H1 (cell line): ENCODE results near the gene OR51M1. TPM values are rescaled to one million over a fixed set of nuclear protein-coding genes. Genes with fewer than 3 reads are reported as not detected.

Experiments used
- CTCF ChIA-PET: fragments of 300-600 bp; sonication (Branson Sonifier 250); formaldehyde crosslinking; loops from one replicate; lab custom pipeline; 2021; ENCODE audit not compliant: partially characterized antibody; lab: Charles Lee
- POLR2A ChIA-PET: fragments of 300-600 bp; sonication (Branson Sonifier 250); formaldehyde crosslinking; loops from one replicate; lab custom pipeline; 2021; ENCODE audit warnings: inconsistent platforms; ENCODE audit not compliant: partially characterized antibody; lab: Charles Lee
- DNase-seq, 2 experiments: peaks; one replicate each; pipeline versions ENCODE4 v3.0.0 to v3.0.0-alpha.2; 2010 to 2022; ENCODE audit warnings: low spot score in 2 of 2, low read depth in 1 of 2, mixed read lengths in 1 of 2
- FAIRE-seq: peaks from 2 replicates; lab custom pipeline; 2011; peaks lifted over from hg19 to GRCh38; lab: Jason Lieb, UNC
- H2AFZ ChIP-seq: 2 replicates; pipeline ENCODE4 v1.8.1; 2012; ENCODE audit warnings: low read length, inconsistent platforms
- H2AK5ac ChIP-seq: 2 replicates; pipeline ENCODE4 v1.6.1; 2013; ENCODE audit warnings: low read depth, low read length
- H2BK120ac ChIP-seq: replicated peaks from 2 replicates; pipeline ENCODE3; 2013; ENCODE audit warnings: low read depth, low read length, inconsistent platforms
- H2BK12ac ChIP-seq: 2 replicates; pipeline ENCODE4 v1.6.1; 2013; ENCODE audit warnings: low read depth, low read length
- H2BK15ac ChIP-seq: 2 replicates; pipeline ENCODE4 v1.6.1; 2013; ENCODE audit warnings: low read length
- H2BK20ac ChIP-seq: 2 replicates; pipeline ENCODE4 v1.6.1; 2013; ENCODE audit warnings: low read length
- H2BK5ac ChIP-seq: 2 replicates; pipeline ENCODE4 v1.6.1; 2013; ENCODE audit warnings: low read depth, low read length
- H3K14ac ChIP-seq: 2 replicates; pipeline ENCODE4 v1.6.1; 2013; ENCODE audit warnings: inconsistent platforms; ENCODE audit not compliant: insufficient read length
- H3K18ac ChIP-seq: 2 replicates; pipeline ENCODE4 v1.6.1; 2013; ENCODE audit warnings: low read length; ENCODE audit errors: extremely low read depth
- H3K23ac ChIP-seq: 2 replicates; pipeline ENCODE4 v1.6.1; 2013; ENCODE audit warnings: inconsistent platforms; ENCODE audit not compliant: insufficient read length
- H3K23me2 ChIP-seq: 2 replicates; pipeline ENCODE4 v1.6.1; 2013; ENCODE audit warnings: low read depth, low read length
- H3K27ac ChIP-seq: 2 replicates; pipeline ENCODE4 v1.6.1; 2011; ENCODE audit warnings: low read depth, low read length, inconsistent platforms
- H3K27me3 ChIP-seq, 4 experiments: replicated peaks in 1 of 4; 1 replicate in 1 of 4; 2 replicates in 3 of 4; pipeline versions ENCODE4 v1.6.1 to v1.8.1; 2011 to 2013; ENCODE audit warnings: low read length in 3 of 4, mild to moderate bottlenecking in 3 of 4, inconsistent platforms in 2 of 4, mixed read lengths in 2 of 4, moderate library complexity in 1 of 4; ENCODE audit not compliant: control insufficient read depth in 3 of 4, insufficient read depth in 3 of 4; ENCODE audit errors: extremely low read depth in 1 of 4
- H3K36me3 ChIP-seq, 4 experiments: 2 replicates each; pipeline versions ENCODE4 v1.6.1 to v1.8.1; 2011 to 2013; ENCODE audit warnings: mild to moderate bottlenecking in 4 of 4, low read length in 3 of 4, moderate library complexity in 2 of 4, control low read depth in 1 of 4, inconsistent platforms in 1 of 4; ENCODE audit not compliant: insufficient read depth in 4 of 4, control insufficient read depth in 2 of 4
- H3K4ac ChIP-seq: replicated peaks from 2 replicates; pipeline ENCODE3; 2013; ENCODE audit warnings: low read length, low read depth, mixed read lengths, inconsistent platforms; ENCODE audit not compliant: insufficient read length
- H3K4me1 ChIP-seq, 4 experiments: replicated peaks in 1 of 4; 1 replicate in 1 of 4; 2 replicates in 3 of 4; pipeline versions ENCODE4 v1.6.1 to v1.8.1; 2011 to 2013; ENCODE audit warnings: low read length in 3 of 4, inconsistent platforms in 2 of 4, mixed read lengths in 1 of 4; ENCODE audit not compliant: insufficient read depth in 4 of 4, control insufficient read depth in 3 of 4
- H3K4me2 ChIP-seq, 2 experiments: 2 replicates each; pipeline versions ENCODE4 v1.6.1 to v1.8.1; 2011 to 2013; ENCODE audit warnings: low read depth in 2 of 2, low read length in 2 of 2, control low read depth in 1 of 2, inconsistent platforms in 1 of 2, mild to moderate bottlenecking in 1 of 2; ENCODE audit not compliant: insufficient read depth in 1 of 2
- H3K4me3 ChIP-seq, 4 experiments: fragments of 200-600, 300-600 bp in 1 of 4; sonication (generic), shearing (Covaris generic), sonication (Bioruptor Twin) in 1 of 4; 2 replicates each; pipeline versions ENCODE4 v1.5.1 to v1.8.1; 2011 to 2016; ENCODE audit warnings: low read length in 4 of 4, low read depth in 3 of 4, control low read depth in 2 of 4, inconsistent platforms in 2 of 4, mild to moderate bottlenecking in 2 of 4, mixed read lengths in 1 of 4, moderate library complexity in 1 of 4; ENCODE audit not compliant: insufficient read depth in 2 of 4; ENCODE audit errors: extremely low read depth in 1 of 4
- H3K56ac ChIP-seq: replicated peaks from 2 replicates; pipeline ENCODE3; 2013; ENCODE audit warnings: low read depth, mild to moderate bottlenecking, mixed read lengths, low read length, inconsistent platforms; ENCODE audit not compliant: insufficient read length
- H3K79me1 ChIP-seq: 2 replicates; pipeline ENCODE4 v1.6.1; 2013; ENCODE audit warnings: low read depth, low read length, control low read depth
- H3K79me2 ChIP-seq, 2 experiments: 2 replicates each; pipeline versions ENCODE4 v1.6.1 to v1.8.1; 2012 to 2013; ENCODE audit warnings: low read length in 2 of 2, mild to moderate bottlenecking in 2 of 2, inconsistent platforms in 1 of 2; ENCODE audit not compliant: insufficient read depth in 2 of 2, control insufficient read depth in 1 of 2
- H3K9ac ChIP-seq, 4 experiments: replicated peaks in 1 of 4; 1 replicate in 1 of 4; 2 replicates in 3 of 4; pipeline versions ENCODE4 v1.6.1 to v1.8.1; 2011 to 2013; ENCODE audit warnings: low read depth in 3 of 4, low read length in 3 of 4, control low read depth in 2 of 4, mild to moderate bottlenecking in 2 of 4, moderate library complexity in 2 of 4, inconsistent platforms in 1 of 4; ENCODE audit errors: extremely low read depth in 1 of 4
- H3K9me3 ChIP-seq, 2 experiments: 2 replicates each; pipeline versions ENCODE4 v1.6.1 to v1.8.1; 2012 to 2013; ENCODE audit warnings: mild to moderate bottlenecking in 2 of 2, moderate library complexity in 2 of 2, control low read depth in 1 of 2, inconsistent platforms in 1 of 2, low read depth in 1 of 2, low read length in 1 of 2, mixed read lengths in 1 of 2; ENCODE audit not compliant: insufficient read depth in 2 of 2
- H4K20me1 ChIP-seq, 2 experiments: replicated peaks in 1 of 2; 2 replicates each; pipeline versions ENCODE3 to v1.8.1; 2011 to 2013; ENCODE audit warnings: inconsistent platforms in 2 of 2, low read length in 2 of 2, mild to moderate bottlenecking in 1 of 2; ENCODE audit not compliant: insufficient read depth in 2 of 2, control insufficient read depth in 1 of 2
- H4K5ac ChIP-seq: 2 replicates; pipeline ENCODE4 v1.6.1; 2013; ENCODE audit warnings: low read length, low read depth, mixed read lengths, inconsistent platforms; ENCODE audit not compliant: insufficient read length
- H4K8ac ChIP-seq: 2 replicates; pipeline ENCODE4 v1.8.0; 2013; ENCODE audit warnings: mild to moderate bottlenecking, moderate library complexity, low read length, inconsistent platforms; ENCODE audit not compliant: insufficient read depth; ENCODE audit errors: extremely low read depth
- H4K91ac ChIP-seq: replicated peaks from 2 replicates; pipeline ENCODE3; 2013; ENCODE audit warnings: low read length, mixed read lengths, inconsistent platforms; ENCODE audit not compliant: insufficient read length
- CEBPB ChIP-seq: IDR thresholded peaks from 2 replicates; pipeline ENCODE4 v1.6.1; 2012; ENCODE audit warnings: low read depth, low read length
- POLR2A ChIP-seq, 2 experiments: IDR thresholded peaks; 1 replicate in 1 of 2; 2 replicates in 1 of 2; pipeline ENCODE4 v1.6.1; 2011; ENCODE audit warnings: low read depth in 2 of 2, low read length in 2 of 2, mild to moderate bottlenecking in 2 of 2; ENCODE audit errors: control extremely low read depth in 1 of 2
- POU5F1 ChIP-seq: IDR thresholded peaks from 2 replicates; pipeline ENCODE4 v1.6.1; 2011; ENCODE audit warnings: low read depth, mild to moderate bottlenecking, low read length, moderate library complexity
- RNF2 ChIP-seq: fragments of 200-900, 300-1000 bp; sonication (generic); IDR thresholded peaks from 2 replicates; pipeline ENCODE4 v1.7.1; 2016; ENCODE audit warnings: borderline replicate concordance, low read depth, mild to moderate bottlenecking, antibody characterized with exemption, low read length; ENCODE audit not compliant: poor library complexity, severe bottlenecking; ENCODE audit errors: missing control alignments
- SIX5 ChIP-seq: IDR thresholded peaks from 2 replicates; pipeline ENCODE4 v1.6.1; 2011; ENCODE audit warnings: mild to moderate bottlenecking, low read depth, low read length
- SRF ChIP-seq: IDR thresholded peaks from 2 replicates; pipeline ENCODE4 v1.6.1; 2011; ENCODE audit warnings: mild to moderate bottlenecking, low read depth, low read length, moderate library complexity
- polyA plus RNA-seq, 7 experiments: library from polyadenylated mRNA; depleted of rRNA in 3 of 7; stranded (reverse) in 5 of 7; unstranded in 2 of 7; fragments of >200 nt in 5 of 7; fragments of 200-250 nt in 2 of 7; gene quantifications; 1 replicate in 5 of 7; 2 replicates in 1 of 7; 4 replicates in 1 of 7; pipeline versions ENCODE4 v1.2.1 to v1.2.3, GENCODE V29; 2011 to 2013; ENCODE audit warnings: missing spikeins in 2 of 7, mixed read lengths in 2 of 7
- total RNA-seq: library from RNA; stranded (reverse); fragmentation: NEBNext Ultra II Directional; extraction: Animal tissue kit (Norgen Biotek cat#: 25700); gene quantifications from 2 replicates; pipeline ENCODE4 v1.2.1, GENCODE V29; 2021
- TF ChIP-seq, protein P1 (sequence below): IDR thresholded peaks from 2 replicates; pipeline ENCODE4 v1.6.1; 2012; ENCODE audit warnings: inconsistent platforms

OR51M1 gene
- total and polyA plus RNA-seq, 2 of the 8 experiments (the other 6 are each of a cell fraction or from before 2014, with no cell fraction given), result 0.08 TPM; not detected in 1

DNA sequence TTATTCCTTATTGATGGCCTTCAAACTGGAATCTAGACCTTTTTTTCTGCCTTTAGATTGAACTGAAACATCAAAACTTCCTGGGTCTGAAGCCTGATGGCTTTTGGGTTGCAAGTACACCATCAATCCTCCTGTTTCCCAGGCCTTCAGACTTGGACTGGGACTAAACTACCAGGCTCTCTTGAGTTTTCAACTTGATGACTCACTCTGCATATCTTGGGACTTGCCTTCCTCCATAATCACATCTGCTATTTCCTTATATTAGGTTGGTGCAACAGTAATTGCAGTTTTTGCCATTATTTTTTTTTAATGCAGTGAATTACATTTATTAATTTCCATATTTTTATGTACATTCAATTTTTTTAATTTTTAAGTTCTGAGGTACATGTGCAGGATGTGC lies 47.3 kb upstream of the OR51M1 start:
- no peak overlapping the region for H3K4ac ChIP-seq
- no peak overlapping the region for H2BK5ac ChIP-seq
- H2BK15ac ChIP-seq, result no peak overlapping the region
- H3K4me3 ChIP-seq, result no peak overlapping the region
- no peak overlapping the region for H3K9ac ChIP-seq
- H3K18ac ChIP-seq, result no peak overlapping the region
- H3K79me1 ChIP-seq, result no peaks in the 10 kb centered on the region
- no peaks in the 10 kb centered on the region for H3K9me3 ChIP-seq
- no peak overlapping the region for H3K14ac ChIP-seq
- H2AK5ac ChIP-seq, result no peak overlapping the region
- no peak overlapping the region for H4K8ac ChIP-seq
- CTCF ChIA-PET, result no interaction called here
- no peak overlapping the region for H2AFZ ChIP-seq
- no peak overlapping the region for H3K23ac ChIP-seq
- no peak overlapping the region for H3K56ac ChIP-seq
- no peak overlapping the region for H3K4me2 ChIP-seq
- H3K27ac ChIP-seq, result no peak overlapping the region
- no peaks in the 10 kb centered on the region for H3K36me3 ChIP-seq
- no peak overlapping the region for H2BK12ac ChIP-seq
- no peak for DNase-seq
- no peaks in the 10 kb centered on the region for H3K79me2 ChIP-seq
- H4K20me1 ChIP-seq, result no peaks in the 10 kb centered on the region
- H3K27me3 ChIP-seq, result no peaks in the 10 kb centered on the region
- no peak overlapping the region for H2BK20ac ChIP-seq
- no peak overlapping the region for H2BK120ac ChIP-seq
- H3K4me1 ChIP-seq, result no peaks in the 10 kb centered on the region
- no peak overlapping the region for H4K5ac ChIP-seq
- POLR2A ChIA-PET, result no interaction called here
- no peak overlapping the region for H4K91ac ChIP-seq
- TF ChIP-seq SRF (no peak), RNF2 (no peak), POU5F1 (no peak), POLR2A (IDR thresholded peaks at IDR 0.05; ENCODE audit: control extremely low read depth in 1 of 2, low read depth in 2 of 2, low read length in 2 of 2) (no peak), SIX5 (no peak), CEBPB (no peak)
- TF ChIP-seq, protein P1, sequence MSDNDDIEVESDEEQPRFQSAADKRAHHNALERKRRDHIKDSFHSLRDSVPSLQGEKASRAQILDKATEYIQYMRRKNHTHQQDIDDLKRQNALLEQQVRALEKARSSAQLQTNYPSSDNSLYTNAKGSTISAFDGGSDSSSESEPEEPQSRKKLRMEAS, result no peak
- H3K23me2 ChIP-seq, result no peaks in the 10 kb centered on the region
- FAIRE-seq, result no peak
